Sciatic nerve (tissue), 2 donors: ENCODE results near the gene PALM3. TPM values are rescaled to one million over a fixed set of nuclear protein-coding genes. Genes with fewer than 3 reads are reported as not detected.
A peak's percentile ranks its signal among the peaks of the same experiment; 100 is the strongest.

Experiments
- ATAC-seq: fragments of 200-7000 bp; cut with Tn5 transposase; one replicate; pipeline ENCODE4 v1.9.1; 2020; ENCODE audit warnings: mild to moderate bottlenecking, moderate library complexity
- DNase-seq: peaks from one replicate; pipeline ENCODE4 v3.0.0-alpha.2; 2020; ENCODE audit warnings: low spot score
- intact Hi-C: fragments of 100-400 bp; cut with DNase I; formaldehyde crosslinking; loops from one replicate; pipeline ENCODE4 v1.14.2; 2022
- total RNA-seq: library from RNA; stranded (reverse); fragmentation: NEBNext Ultra II Directional; extraction: Animal tissue kit (Norgen Biotek cat#: 25700); gene quantifications from one replicate; pipeline ENCODE4 v1.2.1, GENCODE V29; 2021
- donor health status: DM: no; HTN: no; CAD: no.
- donor health status: DM: no; HTN: no; CAD: no.

The PALM3 gene
- 4.5 TPM for total RNA-seq

DNA sequence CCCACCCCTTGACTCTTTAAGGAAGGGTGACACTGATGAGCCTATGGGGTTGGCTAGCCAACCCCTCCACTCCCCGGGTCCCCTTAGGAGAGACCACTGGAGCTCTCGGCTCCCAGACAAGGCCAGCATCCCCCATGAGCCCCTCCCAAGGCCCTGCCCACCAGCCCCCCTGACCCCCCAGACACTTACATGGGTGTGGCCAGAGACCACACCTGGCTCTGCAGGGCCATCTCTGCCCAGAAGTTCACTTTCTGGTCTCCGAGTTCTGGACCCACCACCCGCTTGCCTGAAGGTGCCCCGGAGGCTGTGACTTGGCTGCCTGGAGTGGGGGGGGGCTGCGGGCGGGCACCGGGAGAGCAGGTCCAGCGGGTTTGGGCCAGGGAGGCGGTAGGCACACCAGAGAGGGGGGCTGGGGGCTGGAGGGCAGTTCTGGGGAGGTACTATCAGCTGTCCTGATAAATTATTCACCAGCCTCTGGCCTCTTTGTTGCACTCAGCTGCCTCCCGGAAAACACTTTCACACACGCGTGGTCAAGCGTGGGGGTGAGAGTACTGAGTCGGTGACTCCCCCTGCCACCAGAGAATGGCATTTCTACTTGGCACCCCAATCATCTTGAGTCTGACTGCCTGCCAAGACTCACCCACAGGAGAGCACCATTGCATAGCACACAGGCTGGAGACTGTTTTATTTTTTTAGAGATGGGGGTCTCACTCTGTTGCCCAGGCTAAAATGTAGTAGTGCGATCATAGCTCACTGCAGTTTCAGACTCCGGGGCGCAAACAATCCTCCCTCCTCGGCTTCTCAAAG lies at the start of gene PALM3:
TSS of gene PALM3 (minus strand) at position 326 of the 807 bp plus-strand sequence. CDS start at position 230, 96 bp downstream.
- no peak for ATAC-seq

DNA sequence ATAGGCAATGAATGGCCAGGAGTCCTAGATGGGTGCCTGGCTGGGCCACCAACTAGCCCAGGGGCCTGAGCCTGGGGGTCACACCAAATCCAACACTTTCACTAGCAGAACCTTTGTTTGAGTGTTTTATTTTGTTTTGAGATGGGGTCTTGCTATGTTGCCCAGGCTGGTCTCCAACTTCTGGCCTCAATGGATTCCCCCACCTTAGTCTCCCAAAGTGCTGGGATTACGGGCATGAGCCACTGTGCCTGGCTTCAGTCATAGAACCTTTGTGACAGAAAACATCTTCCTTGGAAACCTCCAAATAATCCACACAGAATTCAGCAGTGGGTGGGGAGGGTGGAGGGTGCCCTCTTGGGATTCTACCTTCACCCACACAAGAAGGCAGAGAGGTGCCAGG lies 49.6 kb upstream of the PALM3 start:
- DNase-seq (no peak), ATAC-seq (no peak)
- intact Hi-C loops: no loop called here

More for the DNA sequence above, at the start of gene PALM3:
- intact Hi-C loops: no loop called here
- DNase-seq: no peak

- intact Hi-C loops: no loop called here
- DNase-seq (no peak), ATAC-seq (no peak)
Measured at GRCh38 chr19:14110650-14111049, 48.8 kb upstream of the PALM3 start.

DNA sequence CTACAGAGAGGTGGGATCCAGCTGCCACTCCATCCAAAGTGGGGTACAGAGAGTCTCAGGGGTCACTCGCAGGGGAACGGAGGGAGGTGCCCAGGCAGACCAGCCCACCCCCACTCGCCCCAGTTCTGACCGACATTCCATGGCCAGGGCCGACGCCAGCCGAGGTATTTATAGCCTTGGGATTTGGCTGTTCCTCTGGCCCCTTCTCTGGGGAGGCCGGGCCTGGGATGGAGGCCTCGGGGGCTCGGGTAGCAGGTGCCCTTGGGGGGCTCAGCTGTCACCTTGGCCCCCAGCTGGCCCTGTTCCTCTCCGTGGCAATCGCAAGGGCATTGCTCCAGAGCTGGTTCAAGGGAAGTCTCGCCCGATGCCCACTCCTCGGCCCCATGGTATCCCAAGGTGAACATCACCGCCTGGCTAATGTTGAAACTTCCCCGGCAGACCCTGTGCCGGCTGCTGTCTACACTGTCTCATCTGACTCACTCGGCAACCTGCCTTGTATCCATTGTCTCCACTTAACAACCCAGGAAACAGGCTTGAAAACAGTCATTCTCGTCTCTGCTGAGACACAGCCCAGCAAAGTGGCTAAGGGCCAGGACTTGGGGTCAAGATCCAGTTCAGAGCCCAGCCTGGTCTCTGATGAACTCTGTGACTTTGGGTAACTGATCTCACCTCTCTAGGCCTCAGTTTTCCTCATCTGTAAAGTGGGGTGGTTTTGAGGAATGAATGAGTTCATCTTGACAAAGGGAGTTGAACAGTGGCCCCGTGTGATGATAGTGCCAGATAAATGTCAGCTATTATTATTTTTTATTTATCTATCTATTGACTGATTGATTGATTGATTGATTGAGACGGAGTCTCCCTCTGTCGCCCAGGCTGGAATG lies 45.9 kb upstream of the PALM3 start:
- intact Hi-C loops: no loop called here
- DNase-seq (no peak), ATAC-seq (no peak)

- no peak for DNase-seq
- no peak for ATAC-seq
- intact Hi-C loops: no loop called here
Measured at GRCh38 chr19:14106840-14107239, 45.0 kb upstream of the PALM3 start.

GRCh38 chr19:14105680-14106079 lies 43.8 kb upstream of the PALM3 start:
- intact Hi-C loops: no loop called here
- no peak for ATAC-seq
- DNase-seq: no peak

DNA sequence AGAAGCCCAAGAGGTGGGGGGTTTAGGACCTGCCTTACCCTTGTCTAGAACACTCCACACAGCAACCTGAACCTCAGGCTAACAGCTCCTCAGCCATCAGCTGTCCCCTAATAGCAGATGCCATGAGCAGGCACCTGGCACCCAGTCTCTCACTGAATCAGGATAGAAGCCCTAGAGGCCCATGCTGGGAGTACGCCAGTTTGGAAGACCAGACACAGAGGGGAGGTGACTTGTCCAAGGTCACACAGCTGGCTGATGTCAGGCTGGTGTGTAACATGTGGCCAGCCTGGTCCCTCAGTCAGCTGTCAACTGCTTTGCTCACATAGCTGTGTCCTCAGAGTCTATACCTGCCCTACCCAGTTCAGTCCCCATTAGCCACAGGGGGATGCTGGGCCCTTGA lies 41.4 kb upstream of the PALM3 start:
- DNase-seq (no peak), ATAC-seq (no peak)
- intact Hi-C loops: no loop called here

- DNase-seq: no peak
- intact Hi-C loops: no loop called here
Measured at GRCh38 chr19:14102756-14103155, 40.9 kb upstream of the PALM3 start.

DNA sequence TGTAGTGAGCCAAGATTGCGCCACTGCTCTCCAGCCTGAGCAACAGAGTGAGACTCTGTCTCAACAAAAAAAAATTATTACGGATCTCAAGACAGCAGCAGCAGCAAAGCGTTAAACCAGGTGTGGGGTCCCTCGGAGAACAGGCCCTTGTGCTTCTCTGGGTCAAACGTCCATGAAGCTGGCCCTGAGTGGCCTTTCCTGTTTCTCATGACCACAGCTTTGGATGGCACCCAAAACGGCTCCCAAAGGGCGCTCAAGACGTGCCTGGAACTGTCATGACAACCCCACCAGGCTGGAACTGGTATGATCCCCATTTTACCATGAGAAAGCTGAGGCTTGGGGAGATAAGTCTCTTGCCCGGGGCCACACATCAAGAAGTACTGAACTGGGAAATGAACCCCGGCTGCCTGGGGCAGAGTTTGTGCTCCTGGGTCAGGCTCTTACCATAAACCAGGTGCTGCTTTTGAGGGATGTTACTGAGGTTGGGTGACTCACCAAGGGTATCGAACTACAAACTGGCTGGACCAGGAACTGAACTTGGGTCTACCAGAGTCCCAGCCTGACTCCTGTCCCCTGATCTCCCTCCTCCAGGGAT lies 40.3 kb upstream of the PALM3 start:
- ATAC-seq: no peak
- DNase-seq: no peak
- intact Hi-C loops: no loop called here

More at GRCh38 chr19:14102756-14103155, 40.9 kb upstream of the PALM3 start:
- no peak for ATAC-seq

GRCh38 chr19:14101003-14101545 lies 39.2 kb upstream of the PALM3 start:
- no peak for ATAC-seq
- intact Hi-C loops: no loop called here

GRCh38 chr19:14097532-14098151 lies 35.8 kb upstream of the PALM3 start:
- intact Hi-C loops: no loop called here
- ATAC-seq (no peak), DNase-seq (no peak)

More at GRCh38 chr19:14101003-14101545, 39.2 kb upstream of the PALM3 start:
- no peak for DNase-seq

DNA sequence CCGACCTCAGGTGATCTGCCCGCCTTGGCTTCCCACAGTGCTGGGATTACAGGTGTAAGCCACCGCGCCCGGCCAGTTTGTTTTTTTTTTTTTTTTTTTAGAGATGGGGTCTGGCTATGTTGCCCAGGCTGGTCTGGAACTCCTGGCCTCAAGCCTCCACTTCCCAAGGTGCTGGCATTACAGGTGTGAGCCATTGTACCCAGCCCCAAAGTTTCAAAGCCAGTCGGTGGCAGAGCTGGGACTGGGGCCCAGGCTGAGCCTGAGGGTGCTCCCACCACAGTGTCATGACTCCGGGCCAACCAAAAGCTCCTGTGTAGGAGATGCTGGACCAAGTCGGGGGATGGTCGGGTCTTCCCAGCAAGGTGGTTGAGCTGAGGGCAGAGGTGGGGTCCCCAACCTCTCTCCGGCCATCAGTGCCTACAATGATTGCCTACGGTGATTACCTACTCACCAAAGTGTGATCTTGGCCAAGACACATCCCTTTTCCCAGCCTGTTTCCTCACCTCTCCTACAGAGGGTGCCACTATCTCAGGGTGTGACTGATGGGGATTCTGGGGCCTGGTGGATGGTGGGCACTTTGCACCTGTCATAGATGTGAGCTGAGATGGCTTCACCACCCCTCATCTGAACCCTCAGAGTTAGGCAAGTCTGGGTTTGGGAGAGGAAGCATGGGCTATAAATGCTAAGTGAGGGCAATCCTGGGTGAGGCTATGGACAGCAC lies 34.6 kb upstream of the PALM3 start:
- ATAC-seq: no peak
- DNase-seq: no peak
- intact Hi-C loops: no loop called here

DNA sequence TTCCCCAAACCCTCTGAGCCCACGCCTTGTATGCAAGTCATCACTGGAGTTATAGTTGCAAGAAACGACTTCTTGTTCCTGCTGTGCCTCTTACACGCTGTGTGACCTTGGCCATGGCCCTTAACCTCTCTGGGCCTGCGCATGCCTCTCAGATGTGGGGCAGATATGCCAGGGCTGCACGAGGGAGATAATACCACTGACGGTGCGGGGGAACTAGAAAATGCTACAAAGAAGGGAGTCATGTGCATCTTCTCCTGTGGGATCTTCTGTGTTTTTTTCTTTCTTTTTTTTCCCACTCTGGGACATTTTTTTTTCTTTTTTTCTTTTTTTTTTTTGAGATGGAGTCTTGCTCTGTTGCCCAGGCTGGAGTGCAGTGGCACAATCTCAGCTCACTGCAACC lies 33.0 kb upstream of the PALM3 start:
- intact Hi-C loops: no loop called here
- DNase-seq (no peak), ATAC-seq (no peak)

DNA sequence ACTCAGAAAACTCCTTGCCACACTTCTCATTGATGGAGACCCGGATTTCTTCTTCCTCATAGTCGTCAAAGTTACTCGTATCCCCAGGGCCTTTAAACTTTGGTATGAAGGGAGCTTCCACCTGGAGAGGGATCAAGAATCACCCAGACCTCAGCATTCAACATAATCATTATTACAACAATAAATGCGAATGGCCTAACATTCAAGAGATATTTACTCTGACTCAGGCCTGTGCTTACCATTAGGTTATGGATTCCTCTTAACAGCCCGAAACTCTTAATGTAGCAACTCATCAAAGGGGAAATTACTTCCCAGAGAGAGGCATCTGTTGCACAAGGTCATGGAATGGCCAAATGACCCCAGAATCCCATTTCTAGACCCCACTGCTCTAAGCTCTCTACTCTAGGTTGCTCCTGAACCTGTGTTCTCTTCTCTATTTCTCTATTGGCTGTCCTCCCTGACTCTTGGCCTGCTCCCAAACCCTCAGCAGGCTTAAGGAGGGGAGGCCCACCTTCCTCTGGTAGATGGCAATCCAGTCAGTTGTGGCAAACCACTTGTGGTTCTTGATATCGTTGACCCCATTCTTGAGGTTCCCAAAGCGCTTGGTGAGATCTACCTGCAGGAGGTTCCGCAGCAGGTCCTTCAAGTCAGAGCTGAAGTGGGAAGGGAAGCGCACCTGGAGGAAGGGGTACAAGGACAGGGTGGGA lies 31.4 kb upstream of the PALM3 start:
- ATAC-seq (no peak), DNase-seq (no peak)
- intact Hi-C loops: no loop called here

DNA sequence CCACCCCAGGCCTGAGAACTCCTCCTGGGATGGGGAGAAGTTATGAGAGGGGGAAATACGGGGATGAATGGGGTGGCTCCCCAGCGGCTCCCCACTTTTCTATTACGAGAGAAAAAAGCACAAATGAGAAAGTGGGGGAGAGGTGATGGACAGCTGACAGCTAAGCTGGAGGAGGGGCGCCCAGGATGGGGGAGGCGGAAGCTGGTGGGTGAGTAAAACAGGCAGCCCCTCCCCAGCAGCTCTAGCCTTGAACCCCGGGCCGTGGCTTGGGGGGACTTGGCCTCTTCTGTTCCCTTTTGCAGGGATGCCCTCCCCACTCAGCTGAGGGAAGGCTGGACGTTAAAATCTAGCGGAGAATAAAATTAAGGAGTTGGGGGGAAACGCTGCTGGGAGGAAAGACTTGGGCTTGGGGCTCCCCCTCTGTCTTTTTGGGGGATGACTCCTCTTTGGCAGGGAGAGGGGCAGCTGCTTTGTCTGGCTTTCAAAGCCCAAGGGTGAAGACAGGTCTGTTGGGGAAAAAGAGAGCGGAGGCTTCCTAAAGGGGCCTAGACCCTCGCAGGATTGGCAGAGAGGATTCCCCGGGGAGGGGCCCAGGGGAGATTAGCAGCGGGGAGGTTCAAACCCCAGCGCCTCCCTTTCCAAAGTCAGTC lies 30.1 kb upstream of the PALM3 start:
- intact Hi-C loops: no loop called here
- DNase-seq: no peak
- ATAC-seq: peak; percentile 15

- ATAC-seq (peak; percentile 80), DNase-seq (peak; percentile 89)
- intact Hi-C loops: no loop called here
Measured at GRCh38 chr19:14091081-14091812, 29.4 kb upstream of the PALM3 start.
